SK-N-DZ (cell line): ENCODE results near the gene PFKFB2.

Experiments used
- DNase-seq: peaks from one replicate; pipeline ENCODE4 v3.0.0-alpha.2; 2015; ENCODE audit warnings: low spot score

Gene PFKFB2

GRCh38 chr1:207021876-207022596, 31.0 kb upstream of the PFKFB2 start:
- no peak for DNase-seq

- no peak for DNase-seq
Measured at GRCh38 chr1:207022996-207023679, 29.9 kb upstream of the PFKFB2 start.

GRCh38 chr1:207024202-207025145, 28.6 kb upstream of the PFKFB2 start:
- DNase-seq = no peak

GRCh38 chr1:207025146-207025880, 27.8 kb upstream of the PFKFB2 start:
- DNase-seq = no peak

- DNase-seq = no peak
Measured at GRCh38 chr1:207026104-207026534, 27.0 kb upstream of the PFKFB2 start.

GRCh38 chr1:207027206-207027777, 25.8 kb upstream of the PFKFB2 start:
- DNase-seq = no peak

GRCh38 chr1:207027921-207028320, 25.2 kb upstream of the PFKFB2 start:
- DNase-seq = no peak

- DNase-seq = no peak
Measured at GRCh38 chr1:207028884-207029650, 24.0 kb upstream of the PFKFB2 start.

GRCh38 chr1:207029701-207030521, 23.2 kb upstream of the PFKFB2 start:
- no peak for DNase-seq

GRCh38 chr1:207030522-207031009, 22.5 kb upstream of the PFKFB2 start:
- DNase-seq = no peak

GRCh38 chr1:207031016-207031415, 22.1 kb upstream of the PFKFB2 start:
- no peak for DNase-seq

- DNase-seq = no peak
Measured at GRCh38 chr1:207031632-207032264, 21.3 kb upstream of the PFKFB2 start.

- no peak for DNase-seq
Measured at GRCh38 chr1:207032528-207033017, 20.5 kb upstream of the PFKFB2 start, which contains the start of gene C1orf116. C1orf116 (minus strand) TSS chr1:207032756; CDS start chr1:207027598, 5,158 bp downstream.

- DNase-seq = no peak
Measured at GRCh38 chr1:207033302-207033701, 19.8 kb upstream of the PFKFB2 start.

- DNase-seq = no peak
Measured at GRCh38 chr1:207034208-207034607, 18.9 kb upstream of the PFKFB2 start.

- DNase-seq = no peak
Measured at GRCh38 chr1:207034998-207035397, 18.1 kb upstream of the PFKFB2 start.

GRCh38 chr1:207035877-207036551, 17.1 kb upstream of the PFKFB2 start:
- DNase-seq = no peak

- DNase-seq = no peak
Measured at GRCh38 chr1:207036865-207037264, 16.2 kb upstream of the PFKFB2 start.
